Islet precursor cell (in vitro differentiated cells): ENCODE measurements around the gene SLC16A2.
"Not testable (repeated sequence)": the region's sequence is repeated elsewhere in the genome, so short reads cannot be mapped to it uniquely, and the experiment has no call there.

Source experiments
- DNase-seq: peaks from one replicate; pipeline ENCODE4 v3.0.0-alpha.2; 2018

SLC16A2 gene

DNA sequence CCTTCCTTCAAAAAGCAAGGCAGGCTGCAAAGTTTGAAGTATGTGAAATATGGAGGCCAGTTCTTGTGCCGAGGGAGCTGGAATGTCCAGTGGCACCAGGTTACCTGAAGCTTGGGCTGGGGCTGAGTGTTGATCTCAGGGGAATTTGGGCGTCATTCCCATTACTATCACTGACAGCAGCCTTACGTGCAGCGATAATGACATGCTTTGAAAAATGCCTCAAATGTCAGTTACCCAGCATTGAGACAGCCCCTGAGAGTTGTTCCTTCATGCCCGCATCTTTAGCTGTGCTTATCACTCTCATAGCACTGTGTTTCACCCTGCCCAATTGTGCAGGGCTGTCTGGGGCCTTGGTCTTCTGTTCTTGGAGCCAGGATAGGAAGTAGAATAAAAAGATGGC lies 27.4 kb downstream of the SLC16A2 start:
- DNase-seq, result no peak

- no peak for DNase-seq
Observed at GRCh38 chrX:74449322-74449936, 28.1 kb downstream of the SLC16A2 start.

DNA sequence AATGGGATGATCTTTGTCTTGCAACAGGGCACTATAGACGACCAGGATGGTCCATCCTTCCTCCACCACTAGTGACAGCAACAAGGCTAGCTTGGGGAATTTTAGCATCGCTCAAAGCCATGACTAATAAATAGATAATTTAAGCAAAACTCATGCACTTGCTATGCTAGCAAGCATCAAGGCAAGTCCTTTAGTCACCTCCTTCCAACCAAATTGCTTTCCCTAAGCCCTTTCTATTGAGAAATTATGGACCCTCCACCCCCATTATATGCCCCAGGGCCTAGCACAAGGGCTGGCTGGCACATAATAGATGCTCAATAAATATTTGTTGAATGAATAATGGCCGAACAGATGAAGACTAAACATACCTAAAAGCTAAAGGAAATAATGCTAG lies 28.6 kb downstream of the SLC16A2 start:
- no peak for DNase-seq

- no peak for DNase-seq
Observed at GRCh38 chrX:74450803-74451449, 29.6 kb downstream of the SLC16A2 start.

DNA sequence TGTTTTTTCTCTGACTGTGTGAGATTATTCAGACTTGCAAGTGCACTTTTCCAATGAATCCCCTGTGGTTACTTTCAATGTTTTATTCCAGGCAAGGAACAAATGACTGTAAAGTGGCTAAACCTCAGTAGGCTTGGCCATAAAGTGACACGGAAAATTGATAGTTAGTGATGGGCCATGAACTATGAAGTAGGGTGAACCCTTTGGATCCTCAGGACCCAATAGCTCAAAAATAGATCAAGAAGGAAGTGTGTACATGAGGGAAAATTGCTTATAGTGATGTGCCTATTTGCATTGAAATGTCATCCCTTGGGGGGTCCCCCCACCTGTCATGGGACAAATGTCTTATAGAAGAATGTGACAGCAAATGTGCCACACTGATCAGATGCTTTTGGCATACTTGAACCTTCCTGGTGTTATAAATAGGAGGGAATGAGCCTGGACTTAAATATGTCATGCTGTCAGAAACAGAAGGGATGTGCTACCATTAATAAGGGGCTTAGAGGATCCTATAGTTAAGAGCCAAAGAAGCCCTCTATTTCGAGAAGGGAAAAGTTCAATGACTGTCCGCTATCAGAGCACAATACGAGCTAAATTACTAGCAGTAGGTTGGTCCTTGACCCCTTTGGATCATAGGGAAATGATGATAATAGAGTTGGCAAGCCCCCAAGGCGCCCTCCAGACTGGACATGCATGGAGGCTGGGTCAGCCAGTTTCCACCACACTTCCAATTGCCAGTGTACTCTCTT lies 30.3 kb downstream of the SLC16A2 start:
- no peak for DNase-seq

DNA sequence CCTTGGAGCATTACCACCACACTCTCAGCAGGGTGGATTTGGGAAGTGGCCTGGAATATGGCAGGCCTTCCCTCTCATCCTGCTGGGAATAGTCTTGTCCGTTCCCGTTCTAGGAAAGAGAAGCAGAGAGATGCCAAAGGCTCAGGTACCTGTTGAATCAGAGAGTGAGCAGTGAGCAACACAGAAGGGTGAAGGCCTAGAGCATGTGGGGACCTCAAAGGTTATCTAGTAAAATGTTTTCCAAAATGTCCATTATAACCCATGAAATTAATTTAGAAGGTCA lies 30.8 kb downstream of the SLC16A2 start:
- DNase-seq, result no peak

DNA sequence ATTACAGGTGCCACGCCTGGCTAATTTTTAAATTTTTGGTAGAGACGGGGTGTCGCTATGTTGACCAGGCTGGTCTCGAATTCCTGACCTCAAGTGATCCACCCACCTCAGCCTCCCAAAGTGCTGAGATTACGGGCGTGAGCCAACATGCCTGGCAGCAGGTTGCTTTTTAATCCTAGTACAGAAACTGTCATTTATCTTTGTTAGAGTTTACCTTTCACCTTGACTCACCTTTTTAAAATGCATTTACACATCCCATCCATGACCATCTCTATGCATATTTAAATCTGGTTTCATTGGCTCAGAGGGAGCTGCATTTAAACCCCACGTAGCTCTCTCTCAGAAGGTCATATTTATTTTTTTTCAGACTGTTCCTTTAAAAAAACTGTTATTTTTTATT lies 31.9 kb downstream of the SLC16A2 start:
- no peak for DNase-seq

DNA sequence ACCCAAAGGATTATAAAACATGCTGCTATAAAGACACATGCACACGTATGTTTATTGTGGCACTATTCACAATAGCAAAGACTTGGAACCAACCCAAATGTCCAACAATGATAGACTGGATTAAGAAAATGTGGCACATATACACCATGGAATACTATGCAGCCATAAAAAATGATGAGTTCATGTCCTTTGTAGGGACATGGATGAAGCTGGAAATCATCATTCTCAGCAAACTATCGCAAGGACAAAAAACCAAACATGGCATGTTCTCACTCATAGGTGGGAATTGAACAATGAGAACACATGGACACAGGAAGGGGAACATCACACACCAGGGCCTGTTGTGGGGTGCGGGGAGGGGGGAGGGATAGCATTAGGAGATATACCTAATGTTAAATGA lies 32.9 kb downstream of the SLC16A2 start:
- DNase-seq, result not testable (repeated sequence)

GRCh38 chrX:74458736-74459135 lies 37.4 kb downstream of the SLC16A2 start:
- no peak for DNase-seq

DNA sequence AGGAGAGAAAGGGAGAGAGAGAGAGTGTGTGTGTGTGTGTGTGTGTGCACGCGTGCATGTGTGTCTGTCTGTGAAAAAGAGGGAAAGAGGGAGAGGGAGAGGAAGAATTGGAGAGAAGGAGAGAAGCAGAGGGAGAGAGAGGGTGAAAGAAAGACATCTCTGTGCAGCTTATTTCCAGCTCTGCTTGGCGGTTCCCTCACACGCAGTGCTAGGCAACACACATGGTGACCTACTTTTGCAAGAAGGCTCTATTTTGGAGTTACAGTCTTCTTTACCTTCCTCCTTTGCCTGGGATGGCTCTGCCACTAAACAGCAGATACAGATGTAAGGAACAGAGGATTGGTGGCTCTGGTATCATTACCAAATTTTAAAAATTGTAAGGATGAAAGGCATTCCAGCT lies 40.1 kb downstream of the SLC16A2 start:
- DNase-seq, result no peak

DNA sequence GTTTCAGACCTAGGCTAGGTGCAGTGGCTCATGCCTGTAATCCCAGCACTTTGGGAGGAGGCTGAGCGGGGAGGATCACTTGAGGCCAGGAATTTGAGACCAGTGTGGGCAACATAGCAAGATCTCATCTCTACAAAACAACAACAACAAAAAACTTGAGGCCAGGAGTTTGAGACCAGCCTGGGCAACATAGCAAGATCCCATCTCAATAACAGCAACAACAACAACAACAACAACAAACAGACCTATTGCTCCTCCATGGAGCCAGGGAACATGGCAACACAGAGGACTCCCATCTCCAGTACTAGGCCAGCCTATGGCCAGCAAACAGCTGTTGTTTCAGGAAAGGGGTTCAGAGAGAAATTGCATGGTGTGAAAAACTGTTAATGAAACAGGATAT lies 43.4 kb downstream of the SLC16A2 start:
- no peak for DNase-seq

- DNase-seq, result no peak
Observed at GRCh38 chrX:74465424-74465823, 44.1 kb downstream of the SLC16A2 start.

DNA sequence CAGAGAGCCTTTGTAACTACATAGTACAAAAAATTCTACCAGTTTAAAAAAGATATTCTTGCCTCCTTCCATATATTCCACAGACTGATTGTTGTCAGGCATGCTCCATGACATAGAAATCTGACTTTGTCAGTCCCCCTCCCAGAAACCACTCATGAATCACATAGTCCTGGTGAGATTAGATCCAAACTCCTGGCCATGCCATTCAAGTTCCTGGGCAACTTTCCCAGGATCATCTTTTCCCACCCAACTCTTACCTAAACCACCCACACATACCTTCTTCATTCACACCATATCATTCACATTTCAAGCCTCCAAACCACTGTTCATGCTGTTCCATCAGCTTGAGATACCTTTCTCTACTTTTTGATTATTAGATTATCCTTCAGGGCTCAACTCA lies 46.4 kb downstream of the SLC16A2 start:
- no peak for DNase-seq

DNA sequence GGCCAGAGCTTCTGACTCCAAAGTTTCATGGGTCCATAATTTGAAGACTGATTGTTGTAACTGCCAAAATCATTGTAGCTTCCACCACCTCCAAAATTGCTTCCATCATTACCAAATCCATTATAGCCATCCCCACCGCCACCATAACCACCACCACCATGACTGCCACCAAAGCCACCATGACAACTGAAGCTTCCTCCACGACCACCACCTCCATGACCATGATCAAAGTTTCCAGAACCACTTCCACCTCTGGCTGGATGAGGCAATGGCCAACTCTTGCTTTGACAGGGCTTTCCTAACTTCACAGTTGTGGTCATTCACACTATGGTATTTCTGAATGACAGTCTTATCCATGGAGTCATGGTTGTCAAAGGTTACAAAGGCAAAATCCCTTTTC lies 51.8 kb downstream of the SLC16A2 start:
- DNase-seq, result not testable (repeated sequence)

- DNase-seq, result no peak
Observed at GRCh38 chrX:74490247-74490646, 69.0 kb downstream of the SLC16A2 start.

- DNase-seq, result peak; percentile 58
Observed at GRCh38 chrX:74492720-74493201, 71.5 kb downstream of the SLC16A2 start.

DNA sequence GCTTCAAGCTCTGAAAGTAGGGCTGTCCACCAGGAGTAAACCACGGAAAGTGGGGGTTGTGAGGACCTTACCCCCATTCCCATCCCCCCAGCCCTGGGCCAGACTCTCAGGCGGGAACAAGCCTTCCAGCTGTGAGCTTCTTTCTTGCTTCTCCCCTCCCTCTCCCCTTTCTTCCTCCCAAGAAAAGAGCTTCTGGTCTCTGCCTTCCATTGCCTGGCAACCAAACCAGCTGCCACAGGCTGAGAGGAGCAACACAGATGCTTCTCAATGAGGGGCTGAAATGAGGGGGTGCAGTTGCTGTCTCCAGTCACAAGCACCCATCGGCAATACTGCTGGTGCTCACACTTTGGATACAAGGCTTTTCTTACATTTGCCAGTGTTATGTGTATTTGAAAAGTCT lies 72.5 kb downstream of the SLC16A2 start:
- no peak for DNase-seq

DNA sequence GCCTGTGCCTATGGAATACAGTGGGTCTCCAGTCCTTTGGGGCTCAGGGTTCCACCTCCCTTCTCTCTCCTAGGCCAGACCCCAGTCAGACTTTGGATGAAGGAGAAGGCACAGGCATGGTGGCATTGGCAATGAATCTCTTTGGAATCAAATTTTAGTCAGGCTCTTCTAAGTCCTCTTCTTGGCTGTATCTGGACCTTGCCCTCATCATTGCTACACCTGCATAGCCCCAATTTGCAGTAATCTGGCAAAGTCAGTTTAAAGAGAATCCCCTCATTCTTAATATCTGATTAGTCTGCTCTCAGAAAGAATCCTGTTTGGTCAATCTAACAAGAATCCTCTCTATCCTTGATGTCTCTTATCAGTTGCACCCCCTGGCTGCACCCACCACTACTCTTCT lies 77.6 kb downstream of the SLC16A2 start:
- no peak for DNase-seq

DNA sequence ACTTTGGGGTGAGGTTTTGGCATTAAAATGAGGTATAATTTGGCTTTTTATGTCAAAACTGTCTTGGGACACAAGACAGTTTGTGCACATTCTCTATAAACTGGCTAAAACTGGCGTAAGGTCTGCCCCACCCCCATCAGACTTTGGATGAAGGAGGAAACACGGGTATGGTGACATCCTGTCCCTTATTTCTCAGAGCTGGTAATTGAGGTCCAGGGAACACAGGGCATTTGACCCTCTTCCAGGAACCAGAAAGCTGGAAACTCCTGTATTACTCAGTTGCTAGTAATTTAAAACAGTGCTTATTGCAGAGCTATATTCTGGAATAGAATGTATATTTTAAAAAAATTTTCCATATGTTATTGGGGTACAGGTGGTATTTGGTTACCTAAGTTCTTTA lies 78.8 kb downstream of the SLC16A2 start:
- no peak for DNase-seq

DNA sequence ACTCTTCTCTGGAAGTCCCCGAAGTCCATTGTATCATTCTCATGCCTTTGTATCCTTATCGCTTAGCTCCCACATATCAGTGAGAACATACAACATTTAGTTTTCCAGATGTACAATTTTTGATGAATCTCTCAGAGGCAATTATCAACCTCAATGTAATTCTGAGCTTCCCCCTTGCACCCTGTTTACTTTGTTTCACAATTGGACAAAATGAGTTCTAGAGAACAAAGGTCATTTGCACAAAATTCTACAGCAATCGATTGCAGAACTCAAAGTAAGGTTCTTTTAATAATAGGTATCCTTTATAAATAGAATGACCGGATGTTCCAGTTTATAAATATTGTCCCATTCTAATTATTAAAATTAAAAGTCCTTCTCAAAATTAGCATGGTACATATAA lies 79.3 kb downstream of the SLC16A2 start:
- DNase-seq, result no peak

DNA sequence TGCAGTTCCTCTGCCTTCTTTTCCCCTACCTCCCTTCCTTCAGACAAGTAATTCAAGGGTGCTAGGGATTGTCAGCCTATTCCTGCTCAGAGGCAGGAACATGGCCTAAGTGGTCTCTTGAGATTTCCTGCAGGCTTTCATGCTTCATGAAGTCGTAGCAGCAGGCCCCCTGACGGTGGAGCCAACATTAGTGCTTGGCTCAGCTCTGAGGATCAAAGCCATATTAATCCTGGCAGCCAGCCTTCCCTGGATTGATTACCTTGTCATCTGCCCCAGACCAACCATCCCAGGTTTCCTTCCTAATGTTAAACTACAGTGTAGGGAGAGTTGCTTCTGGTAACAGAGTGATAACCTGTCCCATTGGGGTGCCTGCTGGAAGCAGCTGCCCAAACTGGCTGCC lies 84.1 kb downstream of the SLC16A2 start:
- DNase-seq, result no peak

DNA sequence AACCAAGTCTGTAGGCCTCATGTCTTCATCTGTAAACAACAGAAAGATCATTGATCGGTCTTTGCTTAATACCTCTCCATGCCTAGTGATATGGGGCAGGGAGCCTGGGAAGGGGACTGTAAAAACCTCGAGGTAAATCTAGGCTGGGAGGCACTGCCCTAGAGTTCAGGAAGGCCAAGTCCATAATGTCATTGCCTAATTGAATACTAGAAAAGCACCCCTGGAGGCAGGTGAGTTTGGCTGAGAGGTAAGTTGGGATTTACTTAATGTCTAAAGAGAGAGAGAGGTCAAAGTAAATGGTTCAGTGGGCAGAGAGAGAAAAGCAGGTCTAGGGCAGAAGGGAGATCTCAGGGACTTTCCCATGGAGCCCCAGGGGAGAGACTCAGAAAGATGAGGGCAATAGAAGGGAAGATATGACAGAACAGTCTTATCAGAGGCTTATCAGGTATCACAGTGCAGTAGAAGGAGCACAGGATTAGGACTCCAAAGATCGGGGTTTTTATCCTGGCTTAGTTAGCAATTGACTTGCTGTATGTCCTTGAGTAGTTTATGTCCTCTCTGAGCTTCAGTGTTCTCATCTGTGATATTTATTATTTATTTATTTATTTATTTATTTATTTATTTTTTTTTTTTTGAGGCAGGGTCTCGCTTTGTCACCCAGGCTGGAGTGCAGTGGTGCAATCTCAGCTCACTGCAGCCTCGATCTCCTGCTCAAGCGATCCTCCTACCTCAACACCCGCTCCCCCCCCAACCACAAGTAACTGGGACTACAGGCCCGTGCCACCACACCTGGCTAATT lies 85.2 kb downstream of the SLC16A2 start:
- no peak for DNase-seq

DNA sequence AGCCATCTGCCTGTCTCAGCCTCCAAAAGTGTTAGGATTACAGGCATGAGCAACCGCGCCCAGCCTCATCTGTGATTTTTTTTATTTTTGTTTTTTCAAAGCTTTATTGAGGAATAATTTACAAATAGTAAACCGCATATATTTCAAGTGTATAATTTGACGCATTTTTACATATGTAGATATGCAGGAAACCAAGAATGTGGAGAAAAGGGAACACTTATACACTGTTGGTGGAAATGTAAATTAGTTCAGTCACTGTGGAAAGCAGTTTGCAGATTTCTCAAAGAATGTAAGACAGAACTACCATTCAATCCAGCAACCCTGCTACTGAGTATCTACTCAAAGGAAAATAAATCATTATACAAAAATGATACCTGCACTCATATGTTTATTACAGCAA lies 85.9 kb downstream of the SLC16A2 start:
- no peak for DNase-seq

GRCh38 chrX:74509989-74510388 lies 88.7 kb downstream of the SLC16A2 start:
- no peak for DNase-seq
